HG02852 (cell line): ENCODE data around the gene DCUN1D2.

ENCODE experiments used
- ATAC-seq: cut with Tn5 transposase; IDR thresholded peaks from one replicate; pipeline ENCODE4 v1.9.1; 2021; ENCODE audit warnings: mild to moderate bottlenecking, moderate library complexity; ENCODE audit not compliant: unreplicated experiment

The DCUN1D2 gene

GRCh38 chr13:113520571-113520970 is 30.1 kb upstream of the DCUN1D2 start:
- no peak for ATAC-seq

GRCh38 chr13:113519556-113519955 is 29.0 kb upstream of the DCUN1D2 start:
- no peak for ATAC-seq

- ATAC-seq = no peak
Observed at GRCh38 chr13:113518076-113518803, 27.7 kb upstream of the DCUN1D2 start.

- ATAC-seq = no peak
Observed at GRCh38 chr13:113514847-113515246, 24.3 kb upstream of the DCUN1D2 start.

- ATAC-seq = no peak
Observed at GRCh38 chr13:113513761-113514160, 23.2 kb upstream of the DCUN1D2 start.

- no peak for ATAC-seq
Observed at GRCh38 chr13:113511361-113511760, 20.9 kb upstream of the DCUN1D2 start.

- no peak for ATAC-seq
Observed at GRCh38 chr13:113510871-113511270, 20.4 kb upstream of the DCUN1D2 start.

GRCh38 chr13:113509989-113510388 is 19.5 kb upstream of the DCUN1D2 start:
- ATAC-seq = no peak

- ATAC-seq = no peak
Observed at GRCh38 chr13:113508521-113509254, 18.2 kb upstream of the DCUN1D2 start.

GRCh38 chr13:113507505-113508345 is 17.2 kb upstream of the DCUN1D2 start:
- ATAC-seq = no peak

- ATAC-seq = no peak
Observed at GRCh38 chr13:113506871-113507388, 16.4 kb upstream of the DCUN1D2 start.

GRCh38 chr13:113506025-113506685 is 15.6 kb upstream of the DCUN1D2 start:
- no peak for ATAC-seq

- ATAC-seq = no peak
Observed at GRCh38 chr13:113502686-113503085, 12.2 kb upstream of the DCUN1D2 start.

- ATAC-seq = no peak
Observed at GRCh38 chr13:113500530-113501265, 10.2 kb upstream of the DCUN1D2 start.

- ATAC-seq = no peak
Observed at GRCh38 chr13:113499936-113500335, 9.4 kb upstream of the DCUN1D2 start.

- ATAC-seq = no peak
Observed at GRCh38 chr13:113498905-113499304, 8.4 kb upstream of the DCUN1D2 start.

GRCh38 chr13:113497217-113497616 is 6.7 kb upstream of the DCUN1D2 start:
- ATAC-seq = no peak

GRCh38 chr13:113495494-113496210 is 5.1 kb upstream of the DCUN1D2 start:
- ATAC-seq = no peak

GRCh38 chr13:113493315-113493951 is 2.9 kb upstream of the DCUN1D2 start:
- no peak for ATAC-seq
